ENCODE data around the gene FLT3LG.

- TF ChIP-seq SP1 (IDR thresholded peaks at IDR 0.05) (no peak), FOXK2 (IDR thresholded peaks at IDR 0.05) (no peak), BHLHE40 (IDR thresholded peaks at IDR 0.05; ENCODE audit: borderline replicate concordance) (no peak), FOXM1 (IDR thresholded peaks at IDR 0.05; ENCODE audit: borderline replicate concordance) (no peak), NFRKB (IDR thresholded peaks at IDR 0.05) (no peak), SUZ12 (IDR thresholded peaks at IDR 0.05) (no peak), PKNOX1 (IDR thresholded peaks at IDR 0.05) (no peak), TARDBP (IDR thresholded peaks at IDR 0.05) (no peak), ARNT (IDR thresholded peaks at IDR 0.05) (no peak), CTBP1 (IDR thresholded peaks at IDR 0.05; ENCODE audit: borderline replicate concordance) (no peak)
Observed at GRCh38 chr19:49448432-49448786, 25.6 kb upstream of the FLT3LG start.

Data from HEK293T (cell line).